HuH-7.5 (cell line): ENCODE results near the gene DBX1.
"Not testable (repeated sequence)": the region's sequence is repeated elsewhere in the genome, so short reads cannot be mapped to it uniquely, and the experiment has no call there.

Experiments used
- DNase-seq: peaks from one replicate; pipeline ENCODE4 v3.0.0; 2011; ENCODE audit warnings: low spot score

Gene DBX1

GRCh38 chr11:20160425-20161229 lies at the start of gene DBX1:
Gene DBX1, minus strand, starts transcription at chr11:20160475. Its CDS starts 151 bp downstream, at chr11:20160324.
- DNase-seq = no peak

GRCh38 chr11:20208622-20209111 lies 48.4 kb upstream of the DBX1 start:
- no peak for DNase-seq

- no peak for DNase-seq
These were observed 47.7 kb upstream of the DBX1 start for GRCh38 chr11:20207781-20208621.

- DNase-seq = no peak
These were observed 45.5 kb upstream of the DBX1 start for GRCh38 chr11:20205807-20206206.

GRCh38 chr11:20204681-20205080 lies 44.4 kb upstream of the DBX1 start:
- no peak for DNase-seq

- no peak for DNase-seq
These were observed 43.6 kb upstream of the DBX1 start for GRCh38 chr11:20203831-20204230.

GRCh38 chr11:20201231-20201630 lies 41.0 kb upstream of the DBX1 start:
- no peak for DNase-seq

GRCh38 chr11:20200331-20200955 lies 40.2 kb upstream of the DBX1 start:
- DNase-seq = not testable (repeated sequence)

GRCh38 chr11:20197881-20198280 lies 37.6 kb upstream of the DBX1 start:
- no peak for DNase-seq

- DNase-seq = no peak
These were observed 34.2 kb upstream of the DBX1 start for GRCh38 chr11:20194470-20194869.

- DNase-seq = no peak
These were observed 33.0 kb upstream of the DBX1 start for GRCh38 chr11:20193307-20193706.

- no peak for DNase-seq
These were observed 32.4 kb upstream of the DBX1 start for GRCh38 chr11:20192641-20193040.

GRCh38 chr11:20192151-20192550 lies 31.9 kb upstream of the DBX1 start:
- DNase-seq = no peak

GRCh38 chr11:20178976-20179375 lies 18.7 kb upstream of the DBX1 start:
- DNase-seq = no peak

GRCh38 chr11:20177136-20177535 lies 16.9 kb upstream of the DBX1 start:
- no peak for DNase-seq

GRCh38 chr11:20172721-20173447 lies 12.6 kb upstream of the DBX1 start:
- no peak for DNase-seq

- no peak for DNase-seq
These were observed 3.7 kb upstream of the DBX1 start for GRCh38 chr11:20163783-20164481.

- no peak for DNase-seq
These were observed 2.8 kb upstream of the DBX1 start for GRCh38 chr11:20162824-20163782.

- DNase-seq = no peak
These were observed 1.9 kb upstream of the DBX1 start for GRCh38 chr11:20161923-20162744.
